ENCODE results near the gene FOXP3. TPM values are rescaled to one million over a fixed set of nuclear protein-coding genes. Genes with fewer than 3 reads are reported as not detected.
A peak's percentile ranks its signal among the peaks of the same experiment; 100 is the strongest.

The FOXP3 gene
- not detected in 2 replicates for total RNA-seq

GRCh38 chrX:49264460-49264859 is at the start of gene FOXP3:
Gene FOXP3, minus strand, starts transcription at chrX:49264710. Its CDS starts 6,205 bp downstream, at chrX:49258505.
- Histone ChIP-seq H4K20me1 (ENCODE audit: insufficient read depth, low read length) (no peaks in the 10 kb centered on the region), H3K9me3 (ENCODE audit: low read depth, low read length) (no peaks in the 10 kb centered on the region), H3K79me2 (ENCODE audit: insufficient read depth, low read length) (no peaks in the 10 kb centered on the region), H3K4me1 (ENCODE audit: insufficient read depth, low read length) (no peaks in the 10 kb centered on the region), H3K36me3 (ENCODE audit: insufficient read depth, low read length) (no peaks in the 10 kb centered on the region), H3K4me3 (ENCODE audit: insufficient read depth, low read length) (no peak within 1 kb of the TSS), H2AFZ (ENCODE audit: low read length) (no peak within 1 kb of the TSS), H3K4me2 (ENCODE audit: insufficient read depth, low read length) (no peak within 1 kb of the TSS), H3K27me3 (ENCODE audit: insufficient read depth, low read length) (no peaks in the 10 kb centered on the region), H3K27ac (ENCODE audit: low read depth, low read length) (no peak within 1 kb of the TSS)
- DNase-seq (ENCODE audit: insufficient read length, low spot score, missing footprints): no peak
- no peak for TF ChIP-seq CTCF (IDR thresholded peaks at IDR 0.05; ENCODE audit: extremely low read depth, low read depth, low read length)

GRCh38 chrX:49312176-49312575 is 47.7 kb upstream of the FOXP3 start:
- H3K4me3 ChIP-seq (ENCODE audit: insufficient read depth, low read length): no peak overlapping the region
- no peak overlapping the region for H3K27ac ChIP-seq (ENCODE audit: low read depth, low read length)
- no peaks in the 10 kb centered on the region for H3K36me3 ChIP-seq (ENCODE audit: insufficient read depth, low read length)
- no peaks in the 10 kb centered on the region for H4K20me1 ChIP-seq (ENCODE audit: insufficient read depth, low read length)
- H3K27me3 ChIP-seq (ENCODE audit: insufficient read depth, low read length): no peaks in the 10 kb centered on the region
- H3K4me2 ChIP-seq (ENCODE audit: insufficient read depth, low read length): no peak overlapping the region
- H3K9me3 ChIP-seq (ENCODE audit: low read depth, low read length): no peaks in the 10 kb centered on the region
- H3K79me2 ChIP-seq (ENCODE audit: insufficient read depth, low read length): no peaks in the 10 kb centered on the region
- no peak overlapping the region for H2AFZ ChIP-seq (ENCODE audit: low read length)
- no peak for TF ChIP-seq CTCF (IDR thresholded peaks at IDR 0.05; ENCODE audit: extremely low read depth, low read depth, low read length)
- DNase-seq (ENCODE audit: insufficient read length, low spot score, missing footprints): no peak
- no peaks in the 10 kb centered on the region for H3K4me1 ChIP-seq (ENCODE audit: insufficient read depth, low read length)

GRCh38 chrX:49310371-49310770 is 45.9 kb upstream of the FOXP3 start:
- Histone ChIP-seq H2AFZ (ENCODE audit: low read length) (peak overlapping the region; percentile 80), H4K20me1 (ENCODE audit: insufficient read depth, low read length) (no peaks in the 10 kb centered on the region), H3K4me1 (ENCODE audit: insufficient read depth, low read length) (no peaks in the 10 kb centered on the region), H3K27ac (ENCODE audit: low read depth, low read length) (no peak overlapping the region), H3K9me3 (ENCODE audit: low read depth, low read length) (no peaks in the 10 kb centered on the region), H3K36me3 (ENCODE audit: insufficient read depth, low read length) (no peaks in the 10 kb centered on the region), H3K4me3 (ENCODE audit: insufficient read depth, low read length) (no peak overlapping the region), H3K4me2 (ENCODE audit: insufficient read depth, low read length) (peak overlapping the region; percentile 83), H3K79me2 (ENCODE audit: insufficient read depth, low read length) (no peaks in the 10 kb centered on the region), H3K27me3 (ENCODE audit: insufficient read depth, low read length) (no peaks in the 10 kb centered on the region)
- no peak for DNase-seq (ENCODE audit: insufficient read length, low spot score, missing footprints)
- TF ChIP-seq CTCF (IDR thresholded peaks at IDR 0.05; ENCODE audit: extremely low read depth, low read depth, low read length): no peak

- DNase-seq (ENCODE audit: insufficient read length, low spot score, missing footprints): no peak
- H3K4me3 ChIP-seq (ENCODE audit: insufficient read depth, low read length): peak overlapping the region; percentile 65
Measured at GRCh38 chrX:49309401-49309981, 45.0 kb upstream of the FOXP3 start.

More at GRCh38 chrX:49309401-49309981, 45.0 kb upstream of the FOXP3 start:
- H3K4me1 ChIP-seq (ENCODE audit: insufficient read depth, low read length): no peaks in the 10 kb centered on the region
- no peaks in the 10 kb centered on the region for H3K27me3 ChIP-seq (ENCODE audit: insufficient read depth, low read length)
- no peaks in the 10 kb centered on the region for H3K79me2 ChIP-seq (ENCODE audit: insufficient read depth, low read length)
- no peaks in the 10 kb centered on the region for H4K20me1 ChIP-seq (ENCODE audit: insufficient read depth, low read length)
- H3K36me3 ChIP-seq (ENCODE audit: insufficient read depth, low read length): no peaks in the 10 kb centered on the region
- TF ChIP-seq CTCF (IDR thresholded peaks at IDR 0.05; ENCODE audit: extremely low read depth, low read depth, low read length): no peak
- peak overlapping the region; percentile 83 for H3K4me2 ChIP-seq (ENCODE audit: insufficient read depth, low read length)
- H2AFZ ChIP-seq (ENCODE audit: low read length): peak overlapping the region; percentile 80
- no peaks in the 10 kb centered on the region for H3K9me3 ChIP-seq (ENCODE audit: low read depth, low read length)
- peak overlapping the region; percentile 27 for H3K27ac ChIP-seq (ENCODE audit: low read depth, low read length)

Measured in osteoblast (primary cell).